WI38 (cell line): ENCODE measurements around the gene NCOR1.
"Not testable (repeated sequence)": the region's sequence is repeated elsewhere in the genome, so short reads cannot be mapped to it uniquely, and the experiment has no call there.

Experiments
- H3K4me3 ChIP-seq: 2 replicates; pipeline ENCODE4 v1.5.1; 2011; ENCODE audit warnings: low read depth, mild to moderate bottlenecking, control low read depth, low read length
- TF ChIP-seq, protein P1 (sequence below): IDR thresholded peaks from 2 replicates; pipeline ENCODE4 v1.5.1; 2012; ENCODE audit warnings: low read depth, mild to moderate bottlenecking, control low read depth, low read length

The NCOR1 gene

DNA sequence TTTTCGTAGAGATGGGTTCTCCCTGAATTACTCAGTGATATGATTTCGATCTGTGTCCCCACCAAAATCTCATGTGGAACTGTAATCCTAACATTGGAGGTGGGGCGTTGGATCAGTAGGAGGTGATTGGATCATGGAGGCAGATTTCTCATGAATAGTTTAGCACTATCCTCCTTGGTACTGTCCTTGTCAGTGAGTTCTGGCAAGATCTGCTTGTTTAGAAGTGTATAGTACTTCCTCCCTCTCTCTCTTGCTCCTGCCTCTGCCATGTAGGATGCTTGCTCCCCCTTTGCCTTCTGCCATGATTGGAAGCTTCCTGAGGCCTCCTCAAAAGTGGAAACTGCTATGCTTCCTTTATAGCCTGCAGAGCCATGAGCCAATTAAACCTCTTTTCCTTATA lies 24.6 kb upstream of the NCOR1 start:
- TF ChIP-seq, protein P1, sequence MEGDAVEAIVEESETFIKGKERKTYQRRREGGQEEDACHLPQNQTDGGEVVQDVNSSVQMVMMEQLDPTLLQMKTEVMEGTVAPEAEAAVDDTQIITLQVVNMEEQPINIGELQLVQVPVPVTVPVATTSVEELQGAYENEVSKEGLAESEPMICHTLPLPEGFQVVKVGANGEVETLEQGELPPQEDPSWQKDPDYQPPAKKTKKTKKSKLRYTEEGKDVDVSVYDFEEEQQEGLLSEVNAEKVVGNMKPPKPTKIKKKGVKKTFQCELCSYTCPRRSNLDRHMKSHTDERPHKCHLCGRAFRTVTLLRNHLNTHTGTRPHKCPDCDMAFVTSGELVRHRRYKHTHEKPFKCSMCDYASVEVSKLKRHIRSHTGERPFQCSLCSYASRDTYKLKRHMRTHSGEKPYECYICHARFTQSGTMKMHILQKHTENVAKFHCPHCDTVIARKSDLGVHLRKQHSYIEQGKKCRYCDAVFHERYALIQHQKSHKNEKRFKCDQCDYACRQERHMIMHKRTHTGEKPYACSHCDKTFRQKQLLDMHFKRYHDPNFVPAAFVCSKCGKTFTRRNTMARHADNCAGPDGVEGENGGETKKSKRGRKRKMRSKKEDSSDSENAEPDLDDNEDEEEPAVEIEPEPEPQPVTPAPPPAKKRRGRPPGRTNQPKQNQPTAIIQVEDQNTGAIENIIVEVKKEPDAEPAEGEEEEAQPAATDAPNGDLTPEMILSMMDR, result no peak
- no peak overlapping the region for H3K4me3 ChIP-seq

DNA sequence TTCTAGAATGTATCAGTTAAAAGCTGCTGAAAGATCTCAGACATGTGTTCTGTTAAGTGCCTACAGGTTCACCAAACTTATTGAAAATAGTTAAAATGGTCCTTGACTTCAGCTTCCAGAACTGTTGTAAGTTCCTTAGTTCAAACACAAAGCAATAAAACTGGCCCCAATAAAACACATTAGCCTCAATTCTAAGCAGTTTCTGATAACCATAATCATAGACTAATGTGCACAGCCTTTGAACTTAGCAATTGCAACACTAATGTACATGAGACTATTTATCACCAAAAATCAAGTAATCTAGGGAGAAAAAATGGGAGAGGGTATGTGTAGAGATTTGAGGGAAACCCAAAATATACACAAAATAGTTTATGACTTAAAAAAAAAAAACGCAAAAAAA lies 17.1 kb upstream of the NCOR1 start:
- H3K4me3 ChIP-seq, result no peak overlapping the region
- TF ChIP-seq, protein P1, result no peak

DNA sequence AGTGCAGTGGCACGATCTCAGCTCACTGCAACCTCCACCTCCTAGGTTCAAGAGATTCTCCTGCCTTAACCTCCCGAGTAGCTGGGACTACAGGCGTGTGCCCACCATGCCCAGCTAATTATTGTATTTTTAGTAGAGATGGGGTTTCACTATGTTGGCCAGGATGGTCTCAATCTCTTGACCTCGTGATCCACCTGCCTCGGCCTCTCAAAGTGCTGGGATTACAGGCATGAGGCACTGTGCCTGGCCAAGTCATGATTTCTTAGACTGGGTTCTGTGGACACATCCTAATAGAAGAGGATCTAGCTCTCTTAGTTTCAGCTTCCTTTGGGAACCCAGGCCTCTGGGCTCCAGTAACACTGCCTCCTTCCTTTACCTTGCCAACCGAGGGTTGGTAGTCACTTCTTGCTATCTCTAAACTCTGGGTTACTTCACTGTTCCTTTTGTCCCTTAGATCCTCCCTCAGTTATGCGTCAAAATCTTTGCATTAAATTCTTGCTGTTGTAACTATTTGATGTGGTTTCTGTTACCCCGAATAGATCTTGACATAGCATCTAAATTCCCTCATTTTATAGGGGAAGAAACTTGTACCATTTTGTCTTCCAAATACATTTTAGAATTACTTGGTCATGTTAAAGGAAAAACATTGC lies 14.7 kb upstream of the NCOR1 start:
- H3K4me3 ChIP-seq, result not testable (repeated sequence)

DNA sequence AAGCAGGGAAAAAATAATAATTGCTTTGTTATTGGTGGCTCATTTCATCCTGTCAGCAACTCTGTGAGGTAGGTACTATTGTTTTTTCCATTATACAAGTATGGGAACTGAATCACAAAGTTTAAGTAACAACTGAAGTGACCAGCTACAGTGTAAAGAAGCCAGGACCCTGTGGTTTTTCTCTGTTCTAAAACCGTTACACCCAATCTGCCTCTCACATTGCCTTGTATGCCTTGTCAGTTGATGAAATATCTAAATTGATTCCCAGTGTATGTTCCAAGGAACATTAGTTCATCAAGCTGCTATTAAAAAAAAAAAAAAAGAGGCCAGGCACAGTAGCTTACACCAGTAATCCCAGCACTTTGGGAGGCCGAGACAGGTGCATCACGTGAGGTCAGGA lies 7.1 kb upstream of the NCOR1 start:
- TF ChIP-seq, protein P1, result no peak
- no peak overlapping the region for H3K4me3 ChIP-seq

DNA sequence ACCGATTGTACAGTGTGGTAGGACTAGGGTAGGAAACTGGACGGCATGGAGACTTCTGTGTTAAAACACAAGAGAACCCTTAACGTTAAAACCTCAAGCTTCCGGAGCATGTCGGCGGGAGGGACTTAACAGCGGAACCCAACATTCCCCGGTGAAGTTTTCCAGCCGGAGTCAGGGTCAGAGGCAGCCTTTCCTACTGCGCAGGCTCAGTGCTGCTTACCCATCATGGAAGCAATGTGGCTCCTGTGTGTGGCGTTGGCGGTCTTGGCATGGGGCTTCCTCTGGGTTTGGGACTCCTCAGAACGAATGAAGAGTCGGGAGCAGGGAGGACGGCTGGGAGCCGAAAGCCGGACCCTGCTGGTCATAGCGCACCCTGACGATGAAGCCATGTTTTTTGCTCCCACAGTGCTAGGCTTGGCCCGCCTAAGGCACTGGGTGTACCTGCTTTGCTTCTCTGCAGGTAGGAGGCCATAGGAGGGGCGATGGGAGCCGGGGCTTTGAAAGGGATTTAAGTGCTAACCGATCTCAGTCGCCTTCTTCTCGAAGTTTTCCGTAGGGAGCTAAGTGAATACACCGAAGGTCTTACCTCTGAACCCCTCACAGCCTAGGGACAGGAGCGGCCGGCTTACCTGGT lies 1.8 kb upstream of the NCOR1 start, which contains the start of gene PIGL:
Gene PIGL (plus strand): TSS at position 209 of the 634 bp plus-strand sequence. CDS start 17 bp downstream, at position 226.
- H3K4me3 ChIP-seq, result peak within 1 kb of the TSS; percentile 99
- TF ChIP-seq, protein P1, result no peak

DNA sequence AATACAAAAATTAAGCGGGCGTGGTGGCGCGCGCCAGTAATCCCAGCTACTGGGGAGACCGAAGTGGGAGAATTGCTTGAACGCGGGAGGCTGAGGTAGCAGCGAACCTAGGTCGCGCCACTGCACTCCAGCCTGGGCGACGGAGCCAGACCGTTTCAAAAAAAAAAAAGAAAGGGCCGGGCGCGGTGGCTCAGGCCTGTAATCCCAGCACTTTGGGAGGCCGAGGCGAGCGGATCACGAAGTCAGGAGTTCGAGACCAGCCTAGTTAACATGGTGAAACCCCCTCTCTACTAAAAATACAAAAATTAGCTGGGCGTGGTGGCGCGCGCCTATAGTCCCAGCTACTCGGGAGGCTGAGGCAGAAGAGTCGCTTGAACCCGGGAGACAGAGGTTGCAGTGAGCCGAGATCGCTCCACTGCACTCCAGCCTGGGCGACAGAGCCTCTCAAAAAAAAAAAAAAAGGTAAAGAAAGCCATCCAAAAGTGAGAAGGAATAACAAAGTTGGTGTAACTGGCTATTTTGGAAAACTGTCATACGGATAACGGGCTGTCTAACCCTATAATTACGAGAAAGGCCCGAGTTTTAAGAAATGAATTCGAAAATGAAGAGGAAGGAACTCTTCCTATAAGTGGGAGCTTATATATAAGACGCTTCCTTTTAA lies 1.1 kb upstream of the NCOR1 start:
- peak overlapping the region; percentile 99 for H3K4me3 ChIP-seq

DNA sequence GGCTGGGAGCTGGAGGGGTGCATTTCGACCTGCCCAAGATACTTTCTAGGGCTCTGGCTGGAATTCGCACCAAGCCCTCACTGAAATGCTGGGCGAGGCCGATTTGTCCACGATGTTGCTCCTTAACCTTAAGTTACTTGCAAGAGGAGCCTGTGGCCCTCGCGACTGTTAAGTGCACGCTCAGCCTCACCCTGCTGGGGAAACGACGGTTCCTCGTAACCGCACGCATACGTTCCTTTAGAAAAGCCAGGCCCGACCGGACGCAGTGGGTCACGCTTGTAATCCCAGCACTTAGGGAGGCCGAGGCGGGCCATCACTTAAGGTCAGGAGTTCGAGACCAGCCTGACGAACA lies 607 bp upstream of the NCOR1 start:
- peak overlapping the region; percentile 95 for H3K4me3 ChIP-seq
- TF ChIP-seq, protein P1, result no peak

DNA sequence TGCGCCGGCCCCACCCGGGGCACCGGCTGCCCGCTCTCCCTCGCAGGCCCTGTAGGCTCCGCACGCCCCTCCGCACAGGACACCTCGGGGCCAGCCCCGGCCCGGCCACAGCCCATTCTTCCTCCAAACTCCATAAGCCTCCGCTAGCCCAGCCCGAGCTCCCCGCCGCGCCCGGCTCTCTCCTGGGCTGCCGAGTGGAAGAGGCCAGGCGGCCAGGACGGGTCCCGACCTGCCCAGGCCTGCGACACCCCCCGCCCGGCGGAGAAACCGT lies 397 bp downstream of the NCOR1 start:
- TF ChIP-seq, protein P1, result no peak
- H3K4me3 ChIP-seq, result peak overlapping the region; percentile 95
